ENCODE results near the gene EME1. TPM values are rescaled to one million over a fixed set of nuclear protein-coding genes. Genes with fewer than 3 reads are reported as not detected.
A peak's percentile ranks its signal among the peaks of the same experiment; 100 is the strongest.

EME1 gene
- total and polyA plus RNA-seq, 2 of the 13 experiments (the other 11 are each of a cell fraction or from before 2014, with no cell fraction given), result 20.7 to 24.6 TPM

GRCh38 chr17:50426814-50427787 lies 54.1 kb downstream of the EME1 start (continued):
- TF ChIP-seq ZBED4 (CRISPR knock-in tag; IDR thresholded peaks at IDR 0.05; ENCODE audit: borderline replicate concordance) (no peak), ZNF605 (CRISPR knock-in tag; IDR thresholded peaks at IDR 0.05) (no peak; the same call in 1 of the 2 replicates), TOE1 (CRISPR knock-in tag; IDR thresholded peaks at IDR 0.05) (no peak), ZNF331 (CRISPR knock-in tag; IDR thresholded peaks at IDR 0.05) (peak; percentile 40; the same call in 1 of the 2 replicates), SMAD3 (CRISPR knock-in tag; IDR thresholded peaks at IDR 0.05) (0 out of 2 replicates have a peak, but pooled peaks have one; percentile 6), ZBTB20 (CRISPR knock-in tag; IDR thresholded peaks at IDR 0.05; ENCODE audit: borderline replicate concordance, low read depth) (no peak; the same call in 1 of the 2 replicates), ATF6 (CRISPR knock-in tag; conservative IDR thresholded peaks at IDR 0.05) (no peak), POLR2AphosphoS5 (IDR thresholded peaks at IDR 0.05; ENCODE audit: low read depth, low read length) (peak; percentile 80), JARID2 (CRISPR knock-in tag; IDR thresholded peaks at IDR 0.05; ENCODE audit: insufficient replicate concordance) (no peak), NR1H2 (CRISPR knock-in tag; IDR thresholded peaks at IDR 0.05; ENCODE audit: borderline replicate concordance, low read depth) (no peak), NFKB2 (CRISPR knock-in tag; IDR thresholded peaks at IDR 0.05; ENCODE audit: borderline replicate concordance) (no peak), EEA1 (CRISPR knock-in tag; IDR thresholded peaks at IDR 0.05; ENCODE audit: borderline replicate concordance) (no peak), ZNF709 (CRISPR knock-in tag; IDR thresholded peaks at IDR 0.05) (no peak), TCF7 (IDR thresholded peaks at IDR 0.05; ENCODE audit: low read depth) (no peak), ZSCAN25 (CRISPR knock-in tag; IDR thresholded peaks at IDR 0.05) (no peak), NFIB (CRISPR knock-in tag; IDR thresholded peaks at IDR 0.05; ENCODE audit: borderline replicate concordance) (no peak), CENPT (CRISPR knock-in tag; IDR thresholded peaks at IDR 0.05; ENCODE audit: low read depth) (no peak), ZNF10 (CRISPR knock-in tag; IDR thresholded peaks at IDR 0.05; ENCODE audit: borderline replicate concordance, low read depth) (no peak), ZNF775 (CRISPR knock-in tag; IDR thresholded peaks at IDR 0.05; ENCODE audit: borderline replicate concordance) (no peak), TEAD2 (CRISPR knock-in tag; IDR thresholded peaks at IDR 0.05) (no peak), ZNF44 (CRISPR knock-in tag; IDR thresholded peaks at IDR 0.05) (no peak; the same call in 1 of the 2 replicates), ZNF879 (CRISPR knock-in tag; IDR thresholded peaks at IDR 0.05) (no peak), FOXM1 (CRISPR knock-in tag; IDR thresholded peaks at IDR 0.05) (no peak)
